Activated CD8-positive, alpha-beta memory T cell treated with anti-CD3 and anti-CD28 coated beads for 24 hours (primary cell): ENCODE data around the gene NGEF.
"Not testable (repeated sequence)": the region's sequence is repeated elsewhere in the genome, so short reads cannot be mapped to it uniquely, and the experiment has no call there.

Experiments
- DNase-seq: peaks from one replicate; pipeline ENCODE4 v3.0.0-alpha.2; 2020

Gene NGEF

DNA sequence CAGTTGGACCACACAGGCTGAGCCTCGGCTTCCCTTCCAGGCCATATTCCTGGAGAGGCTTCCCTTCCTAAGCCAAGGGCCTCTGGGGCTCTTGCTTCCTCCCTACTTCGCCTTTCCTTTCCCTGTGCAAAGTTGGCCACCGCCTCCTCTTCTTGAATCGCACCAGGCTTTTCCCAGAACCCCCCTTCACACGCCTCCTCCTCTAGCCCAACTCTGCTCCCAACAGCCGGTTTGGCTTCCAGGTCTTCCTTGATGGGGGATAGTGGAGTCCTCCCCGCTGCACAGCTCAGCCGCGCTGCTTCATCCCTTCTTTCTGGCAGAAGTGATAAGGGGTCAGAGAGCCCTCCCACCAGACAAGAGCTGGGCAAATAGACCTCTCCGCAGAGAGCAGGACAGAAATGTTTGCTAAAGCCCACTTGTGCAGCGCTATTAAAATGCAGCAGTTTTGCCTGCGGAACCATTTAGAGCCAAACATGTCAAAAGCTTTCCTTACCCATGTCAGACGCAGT is 86.6 kb downstream of the NGEF start:
- DNase-seq: no peak

DNA sequence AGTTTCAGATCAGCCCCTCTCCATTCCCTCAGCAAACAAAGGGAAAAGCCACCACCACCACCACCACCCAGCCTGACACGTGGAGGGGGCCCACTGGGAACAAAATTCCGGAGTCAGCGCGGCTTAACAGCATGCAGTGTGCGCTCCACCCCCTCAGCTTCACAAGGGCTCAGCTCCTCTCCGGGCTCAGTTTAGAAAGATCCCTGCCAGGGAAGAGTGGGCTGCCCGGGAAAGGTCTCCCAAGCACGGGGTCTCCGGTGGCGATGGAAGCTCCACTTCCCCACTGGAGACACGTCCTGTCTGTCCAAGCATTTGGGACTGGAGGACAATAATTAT is 87.3 kb downstream of the NGEF start:
- no peak for DNase-seq

GRCh38 chr2:232925153-232925820 is 87.8 kb downstream of the NGEF start:
- DNase-seq: no peak

DNA sequence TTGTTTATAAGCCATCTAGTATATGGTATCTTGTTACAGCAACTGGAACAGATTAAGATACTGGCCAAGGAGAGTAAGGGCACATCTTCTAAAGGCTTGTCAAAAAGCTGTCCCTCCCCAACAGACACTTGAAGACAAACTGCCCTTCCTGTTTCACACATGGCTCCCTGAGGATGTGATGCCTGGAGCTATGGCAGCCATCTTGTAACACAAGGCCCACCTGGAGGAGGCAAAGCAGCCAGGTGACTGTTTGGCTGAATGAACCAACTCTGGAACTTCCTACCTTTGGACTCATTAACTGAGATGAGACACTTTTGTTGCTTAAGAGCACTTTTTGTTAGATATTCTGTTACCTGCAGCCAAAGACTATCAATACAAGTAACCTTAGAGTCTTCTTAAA is 88.6 kb downstream of the NGEF start:
- DNase-seq: no peak

DNA sequence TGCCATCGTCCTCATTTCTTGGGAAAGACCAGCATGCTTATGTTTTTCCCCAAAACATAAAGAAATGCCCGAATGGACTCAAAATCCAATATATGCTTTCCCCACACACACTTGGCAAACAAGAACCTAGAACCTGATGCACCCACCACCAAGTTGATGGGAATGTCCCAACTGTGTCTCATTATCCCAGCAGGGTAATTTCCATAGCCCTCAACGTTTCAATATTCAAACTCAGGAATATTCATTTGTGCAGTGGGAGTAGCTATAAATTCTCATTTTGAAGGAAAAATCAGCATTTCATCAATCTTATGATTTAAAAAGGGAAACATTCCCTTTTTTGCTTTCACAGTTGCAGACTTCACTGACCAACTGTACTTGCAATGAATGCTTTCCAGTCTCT is 92.3 kb downstream of the NGEF start:
- peak; percentile 11 for DNase-seq

- DNase-seq: peak; percentile 33
These were observed 93.0 kb downstream of the NGEF start for GRCh38 chr2:232920055-232920454.

DNA sequence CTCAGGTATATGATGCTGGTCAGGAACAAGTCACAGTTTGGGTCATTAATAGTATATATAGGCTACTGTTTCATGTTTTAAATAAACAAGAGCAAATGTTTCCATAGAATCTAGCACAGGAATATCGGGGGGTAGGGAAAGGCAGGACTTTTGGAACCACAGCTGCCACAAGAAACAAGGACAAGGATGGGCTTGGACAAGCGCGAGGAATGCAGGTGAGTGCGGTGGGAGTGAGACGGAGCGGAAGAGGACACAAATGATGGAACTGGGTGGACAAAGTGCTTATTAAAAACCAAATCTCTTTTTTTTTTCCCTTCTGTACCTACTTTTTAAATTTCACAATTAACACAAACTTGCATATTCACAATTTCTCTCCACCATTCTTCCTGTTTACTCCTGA is 93.9 kb downstream of the NGEF start:
- no peak for DNase-seq

DNA sequence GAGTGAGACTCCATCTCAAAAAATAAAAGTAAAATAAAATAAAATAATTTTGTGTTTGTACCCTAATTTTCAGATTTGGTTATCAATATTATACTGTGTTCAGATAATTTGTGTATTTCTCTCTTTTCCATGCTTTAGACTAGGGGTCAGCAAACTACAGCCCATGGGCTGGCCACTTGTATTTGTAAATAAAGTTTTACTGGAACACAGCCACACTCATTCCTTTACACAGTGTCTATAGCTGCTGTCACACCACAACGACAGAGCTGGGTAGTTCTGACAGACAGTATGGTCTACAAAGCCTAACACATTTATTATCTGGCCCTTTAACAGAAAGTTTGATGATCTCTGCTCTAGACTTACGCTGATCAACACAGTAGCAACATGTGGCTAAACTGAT is 99.2 kb downstream of the NGEF start:
- DNase-seq: no peak

DNA sequence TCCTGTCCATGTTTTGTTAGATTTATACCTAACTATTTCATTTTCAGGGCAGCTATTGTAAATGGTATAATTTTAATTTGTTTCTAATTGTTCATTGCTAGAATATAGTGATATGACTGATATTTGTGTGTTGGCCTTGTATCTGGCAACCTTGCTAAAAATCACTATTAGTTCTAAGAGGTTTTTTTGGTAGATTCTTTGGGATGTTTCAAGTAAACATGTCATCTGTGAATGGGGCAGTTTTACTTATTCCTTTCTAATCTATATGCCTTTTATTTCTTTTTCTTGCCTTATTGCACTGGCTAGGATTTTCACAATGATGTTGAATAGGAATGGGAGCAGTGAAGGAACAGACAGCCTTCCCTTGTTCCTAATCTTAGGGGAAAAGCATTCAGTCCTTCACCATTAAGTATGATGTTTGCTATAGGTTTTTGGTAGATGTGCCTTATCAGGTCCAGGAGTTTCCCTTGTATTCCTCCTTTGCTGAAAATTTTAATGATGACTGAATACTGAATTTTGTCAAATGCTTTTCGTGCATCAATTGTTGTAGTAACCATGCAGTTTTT is 101.3 kb downstream of the NGEF start:
- no peak for DNase-seq

DNA sequence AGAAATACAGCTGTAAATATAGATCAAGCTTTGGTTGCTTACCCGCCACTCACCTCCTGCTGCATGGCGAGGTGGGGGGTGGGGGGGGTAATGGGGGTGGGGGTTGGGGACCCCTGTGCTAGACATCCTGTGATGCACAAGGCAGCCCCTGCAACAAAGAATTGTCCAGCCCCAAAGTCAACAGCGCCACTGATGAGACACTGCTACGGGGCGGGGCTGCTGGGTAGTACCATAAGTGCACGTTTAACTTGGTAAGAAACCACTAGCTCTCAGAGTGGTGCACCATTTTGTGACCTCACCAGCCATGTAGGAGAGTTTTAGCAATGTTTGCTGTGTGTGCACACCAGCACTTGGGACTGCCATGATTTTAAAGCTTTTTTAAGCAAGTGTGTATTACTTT is 102.7 kb downstream of the NGEF start:
- DNase-seq: no peak

DNA sequence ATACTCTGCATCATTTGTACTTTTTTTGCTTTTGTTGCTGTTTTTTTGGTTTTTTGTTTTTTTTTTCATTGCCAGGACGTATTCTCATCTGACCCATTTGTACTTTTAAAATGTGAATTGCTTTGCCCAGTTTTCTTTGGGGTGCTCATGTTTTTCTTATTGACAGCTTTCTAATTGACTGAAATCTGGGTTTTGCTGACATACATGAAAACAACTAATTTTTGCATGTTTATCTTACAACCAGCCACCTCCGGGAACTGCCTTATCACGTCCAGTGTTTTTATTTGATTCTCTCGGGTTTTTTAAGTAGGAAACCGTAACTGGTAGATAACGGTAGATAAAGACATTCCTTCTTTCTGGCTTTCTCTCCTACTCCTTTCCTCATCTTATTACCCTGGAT is 104.4 kb downstream of the NGEF start:
- DNase-seq: no peak

DNA sequence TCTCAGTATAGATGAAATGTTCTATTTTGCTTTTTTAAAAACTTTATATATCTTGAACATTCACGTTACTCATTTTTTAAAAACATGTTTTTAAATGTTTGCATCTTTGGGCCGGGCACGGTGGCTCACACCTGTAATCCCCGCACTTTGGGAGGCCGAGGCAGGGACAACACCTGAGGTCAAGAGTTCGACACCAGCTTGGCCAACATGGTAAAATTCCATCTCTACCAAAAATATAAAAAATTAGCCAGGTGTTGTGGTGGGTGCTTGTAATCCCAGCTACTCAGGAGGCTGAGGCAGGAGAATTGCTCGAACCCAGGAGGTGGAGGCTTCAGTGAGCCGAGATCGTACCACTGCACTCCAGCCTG is 105.4 kb downstream of the NGEF start:
- not testable (repeated sequence) for DNase-seq

GRCh38 chr2:232906867-232907717 is 106.0 kb downstream of the NGEF start:
- DNase-seq: not testable (repeated sequence)

DNA sequence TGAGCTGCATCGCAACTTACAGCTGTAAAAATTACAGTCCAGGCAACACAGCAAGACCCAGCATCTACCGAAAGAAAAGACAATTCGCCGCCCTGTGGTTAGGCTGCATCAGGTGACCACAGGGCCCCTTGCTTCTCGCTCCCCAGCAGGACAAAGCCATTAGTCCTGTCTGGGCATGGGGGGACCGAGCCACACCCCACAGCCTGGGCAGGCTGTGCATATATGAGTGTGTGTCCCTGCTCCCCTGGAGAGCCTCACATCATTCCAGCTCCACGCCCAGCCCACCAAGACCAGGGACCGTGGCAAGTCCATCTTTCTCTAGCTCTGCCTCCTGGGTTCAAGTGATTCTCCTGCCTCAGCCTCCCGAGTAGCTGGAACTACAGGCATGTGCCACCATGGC is 109.1 kb downstream of the NGEF start:
- no peak for DNase-seq

DNA sequence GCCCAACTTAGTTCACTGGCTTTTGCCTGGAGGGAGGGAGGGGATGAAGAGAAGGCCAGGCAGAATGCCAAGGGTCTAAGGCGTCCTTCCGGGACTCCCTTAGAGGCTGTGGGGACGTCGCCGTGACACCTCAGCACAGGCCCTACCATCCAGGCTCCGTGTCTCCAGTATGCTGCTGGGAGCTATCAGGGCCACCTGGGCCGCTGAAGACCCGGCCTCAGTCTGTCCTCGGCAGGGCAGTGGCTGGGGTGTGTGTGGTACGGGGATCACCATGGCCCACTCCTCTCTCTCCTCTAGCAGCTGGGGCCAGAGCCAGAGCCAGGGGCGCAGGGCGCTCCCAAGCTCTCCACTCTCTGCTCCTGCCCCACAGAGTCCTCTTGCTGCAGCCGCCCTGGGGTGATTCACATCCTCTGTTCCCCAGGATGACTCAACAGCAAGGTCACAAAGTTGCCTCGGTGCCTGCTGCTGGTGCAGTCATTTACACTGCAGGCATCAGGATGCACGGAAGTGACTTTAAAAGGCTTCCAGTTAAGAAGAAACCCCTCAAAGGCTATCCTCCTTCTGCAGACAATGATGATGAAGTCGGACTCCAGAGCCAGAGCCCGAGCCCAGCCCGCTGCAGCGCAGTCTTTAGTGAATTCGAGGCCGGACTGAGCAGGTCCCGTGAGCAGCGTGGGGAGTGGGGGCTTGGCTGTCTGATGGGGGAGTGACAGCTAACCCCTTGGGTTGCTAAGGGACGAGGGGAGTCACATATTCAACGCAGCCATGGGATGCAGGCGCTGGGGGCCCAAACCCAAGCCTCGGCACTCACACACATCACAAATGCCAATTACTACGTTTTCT is 111.1 kb downstream of the NGEF start:
- no peak for DNase-seq

DNA sequence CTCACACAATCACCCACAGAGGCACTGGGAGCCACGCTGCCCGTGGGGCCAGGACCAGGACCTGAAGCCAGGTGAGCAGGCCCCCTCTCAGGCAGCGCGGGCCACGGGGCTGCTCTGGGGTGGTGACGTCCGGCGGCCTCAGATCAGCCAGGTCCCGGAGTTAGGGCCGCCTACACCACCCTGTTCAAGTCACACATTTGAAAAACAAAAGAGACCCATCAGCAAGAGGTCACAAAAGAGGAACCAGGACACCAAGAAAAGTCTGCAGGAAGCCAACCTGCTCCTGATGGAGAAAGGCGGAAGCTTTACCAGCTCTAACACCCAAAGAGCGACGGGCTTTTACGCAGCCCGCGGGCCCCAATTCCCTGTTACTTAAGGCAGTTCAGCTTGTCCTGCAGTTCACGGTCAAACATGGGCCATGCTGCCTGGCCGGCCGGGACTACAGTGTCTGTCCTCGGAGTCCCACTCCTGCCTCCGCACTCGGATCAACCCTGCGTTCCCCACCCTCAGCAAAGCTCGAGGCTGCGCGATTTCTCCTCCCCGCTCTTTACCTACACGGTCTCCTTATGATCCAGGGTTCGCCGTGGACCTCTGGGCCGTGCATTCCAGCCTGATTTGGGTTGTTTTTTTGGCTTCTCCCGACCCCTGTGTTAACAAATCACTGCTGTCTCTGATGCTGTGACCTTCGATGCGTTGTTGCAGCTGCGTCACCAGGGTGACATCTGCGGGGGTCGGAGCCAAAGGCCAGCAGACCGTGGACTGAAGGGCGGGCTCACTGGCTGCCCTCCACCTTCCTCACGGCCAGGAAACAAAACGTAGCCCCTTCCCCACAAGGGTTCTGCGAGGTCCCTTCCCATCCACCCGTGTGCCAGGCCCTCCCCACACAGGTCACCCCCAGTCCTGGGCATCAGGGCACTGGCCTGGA is 112.0 kb downstream of the NGEF start:
- DNase-seq: peak; percentile 53

- DNase-seq: peak; percentile 52
These were observed 114.2 kb downstream of the NGEF start for GRCh38 chr2:232898592-232899543.

- DNase-seq: peak; percentile 59
These were observed 115.3 kb downstream of the NGEF start for GRCh38 chr2:232897598-232898408.

GRCh38 chr2:232896720-232897597 is 116.1 kb downstream of the NGEF start:
- DNase-seq: peak; percentile 46
